Measurements from ENCODE around the gene OSGIN1.

GRCh38 chr16:83907631-83908250 is 45.3 kb upstream of the OSGIN1 start:
- TF ChIP-seq CTCF (IDR thresholded peaks at IDR 0.05) (no peak), EZH2 (IDR thresholded peaks at IDR 0.05; ENCODE audit: borderline replicate concordance, insufficient read depth, low read depth, low read length, poor library complexity, severe bottlenecking) (no peak)

Data from B cell (primary cell).